NT2/D1 (cell line): ENCODE measurements around the gene PSME2.

Experiments
- DNase-seq: peaks from one replicate; pipeline ENCODE4 v3.0.0-alpha.2; 2011; ENCODE audit warnings: low read depth, low spot score
- H3K27me3 ChIP-seq: 2 replicates; pipeline ENCODE4 v1.6.0; 2011; ENCODE audit warnings: mild to moderate bottlenecking; ENCODE audit not compliant: insufficient read length, insufficient read depth
- H3K36me3 ChIP-seq: 2 replicates; pipeline ENCODE4 v1.6.1; 2011; ENCODE audit warnings: mild to moderate bottlenecking, low read length, mixed read lengths; ENCODE audit not compliant: insufficient read depth, insufficient read length
- H3K4me1 ChIP-seq: 2 replicates; pipeline ENCODE4 v1.5.1; 2011; ENCODE audit not compliant: insufficient read depth, insufficient read length
- H3K4me3 ChIP-seq: 2 replicates; pipeline ENCODE4 v1.5.1; 2011; ENCODE audit warnings: low read depth; ENCODE audit not compliant: insufficient read length
- H3K9ac ChIP-seq: 2 replicates; pipeline ENCODE4 v1.6.0; 2011; ENCODE audit warnings: low read depth; ENCODE audit not compliant: insufficient read length
- H3K9me3 ChIP-seq: 2 replicates; pipeline ENCODE4 v1.5.1; 2011; ENCODE audit warnings: mild to moderate bottlenecking, low read length; ENCODE audit not compliant: insufficient read depth
- SUZ12 ChIP-seq: IDR thresholded peaks from 2 replicates; pipeline ENCODE4 v1.6.1; 2011; ENCODE audit not compliant: insufficient read length, insufficient read depth; ENCODE audit errors: extremely low read depth
- YY1 ChIP-seq: IDR thresholded peaks from 2 replicates; pipeline ENCODE4 v1.6.1; 2011; ENCODE audit not compliant: insufficient read length, insufficient read depth
- ZNF274 ChIP-seq: IDR thresholded peaks from 2 replicates; pipeline ENCODE4 v1.6.1; 2011; ENCODE audit warnings: mild to moderate bottlenecking, low read depth, low read length

PSME2 gene

DNA sequence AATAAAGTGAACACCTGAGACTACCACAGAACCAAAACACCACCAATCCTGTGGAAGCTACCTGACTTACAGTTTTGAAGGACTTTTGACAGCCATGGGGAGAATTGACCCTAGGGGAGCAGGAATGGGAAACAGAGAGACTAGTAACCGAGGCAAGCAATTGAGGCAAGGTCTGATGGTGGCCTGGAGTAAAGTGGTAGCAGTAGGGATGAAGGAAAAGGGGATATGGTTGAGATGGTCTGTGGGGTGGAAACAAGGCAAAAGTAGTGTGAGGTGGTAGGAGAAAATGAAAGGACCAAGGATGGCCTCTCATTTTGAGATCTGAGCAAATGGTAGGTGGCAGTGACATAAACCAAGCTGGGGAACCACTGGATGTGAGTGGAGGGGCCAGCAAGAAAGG lies 10.4 kb upstream of the PSME2 start:
- no peaks in the 10 kb centered on the region for H3K27me3 ChIP-seq
- no peak overlapping the region for H3K9ac ChIP-seq
- no peak for TF ChIP-seq SUZ12
- no peak for TF ChIP-seq YY1
- TF ChIP-seq ZNF274 = no peak
- no peaks in the 10 kb centered on the region for H3K9me3 ChIP-seq
- DNase-seq = no peak
- H3K4me3 ChIP-seq = no peak overlapping the region
- peaks cover 69% of the 10 kb centered on the region for H3K36me3 ChIP-seq
- H3K4me1 ChIP-seq = no peaks in the 10 kb centered on the region

DNA sequence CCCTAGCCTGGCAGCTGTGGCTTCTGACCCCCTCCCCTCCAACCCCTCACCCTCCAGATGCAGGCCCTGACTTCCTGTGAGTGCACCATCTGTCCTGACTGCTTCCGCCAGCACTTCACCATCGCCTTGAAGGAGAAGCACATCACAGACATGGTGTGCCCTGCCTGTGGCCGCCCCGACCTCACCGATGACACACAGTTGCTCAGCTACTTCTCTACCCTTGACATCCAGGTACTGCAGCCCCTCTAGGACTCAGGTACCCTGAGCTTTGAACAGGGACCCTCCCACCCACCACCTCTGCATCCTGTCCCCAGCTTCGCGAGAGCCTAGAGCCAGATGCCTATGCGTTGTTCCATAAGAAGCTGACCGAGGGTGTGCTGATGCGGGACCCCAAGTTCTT lies 8.7 kb upstream of the PSME2 start:
- no peaks in the 10 kb centered on the region for H3K4me1 ChIP-seq
- H3K36me3 ChIP-seq = peaks cover 76% of the 10 kb centered on the region
- H3K27me3 ChIP-seq = no peaks in the 10 kb centered on the region
- no peak for TF ChIP-seq ZNF274
- TF ChIP-seq YY1 = no peak
- TF ChIP-seq SUZ12 = no peak
- H3K4me3 ChIP-seq = no peak overlapping the region
- H3K9ac ChIP-seq = no peak overlapping the region
- H3K9me3 ChIP-seq = no peaks in the 10 kb centered on the region
- DNase-seq = no peak

DNA sequence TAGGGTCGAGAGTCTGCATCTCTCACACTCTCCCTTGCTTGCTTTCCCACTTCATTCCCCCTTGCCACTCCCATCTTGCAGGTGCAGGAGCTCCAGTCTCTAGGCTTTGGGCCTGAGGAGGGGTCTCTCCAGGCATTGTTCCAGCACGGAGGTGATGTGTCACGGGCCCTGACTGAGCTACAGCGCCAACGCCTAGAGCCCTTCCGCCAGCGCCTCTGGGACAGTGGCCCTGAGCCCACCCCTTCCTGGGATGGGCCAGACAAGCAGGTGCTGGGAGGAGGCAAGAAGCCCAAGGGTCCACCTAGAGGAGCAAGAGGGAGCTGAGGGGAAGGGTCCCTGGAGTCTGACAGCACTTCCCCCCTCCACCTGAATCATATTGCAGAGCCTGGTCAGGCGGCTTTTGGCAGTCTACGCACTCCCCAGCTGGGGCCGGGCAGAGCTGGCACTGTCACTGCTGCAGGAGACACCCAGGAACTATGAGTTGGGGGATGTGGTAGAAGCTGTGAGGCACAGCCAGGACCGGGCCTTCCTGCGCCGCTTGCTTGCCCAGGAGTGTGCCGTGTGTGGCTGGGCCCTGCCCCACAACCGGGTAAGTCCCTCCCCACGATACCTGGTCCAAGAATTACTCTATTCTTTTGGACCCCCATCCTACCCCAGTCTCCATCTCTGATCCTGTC lies 5.1 kb upstream of the PSME2 start:
- Histone ChIP-seq H3K9me3 (no peaks in the 10 kb centered on the region), H3K4me1 (no peaks in the 10 kb centered on the region), H3K9ac (no peak overlapping the region), H3K4me3 (no peak overlapping the region), H3K27me3 (no peaks in the 10 kb centered on the region), H3K36me3 (peaks cover 59% of the 10 kb centered on the region)
- TF ChIP-seq SUZ12 = no peak
- no peak for DNase-seq

DNA sequence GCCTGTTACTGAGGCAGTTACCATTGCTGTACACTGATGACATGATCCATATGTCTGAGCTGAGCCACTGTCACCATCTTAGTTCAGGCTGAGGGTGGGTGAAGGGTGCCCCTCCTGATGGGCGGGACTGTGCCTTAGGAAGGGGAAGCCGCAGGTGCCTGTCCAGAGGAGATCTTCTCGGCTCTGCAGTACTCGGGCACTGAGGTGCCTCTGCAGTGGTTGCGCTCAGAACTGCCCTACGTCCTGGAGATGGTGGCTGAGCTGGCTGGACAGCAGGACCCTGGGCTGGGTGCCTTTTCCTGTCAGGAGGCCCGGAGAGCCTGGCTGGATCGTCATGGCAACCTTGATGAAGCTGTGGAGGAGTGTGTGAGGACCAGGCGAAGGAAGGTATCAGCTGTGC lies 4.6 kb upstream of the PSME2 start:
- TF ChIP-seq ZNF274 (no peak), SUZ12 (no peak), YY1 (no peak)
- H3K36me3 ChIP-seq = peaks cover 55% of the 10 kb centered on the region

DNA sequence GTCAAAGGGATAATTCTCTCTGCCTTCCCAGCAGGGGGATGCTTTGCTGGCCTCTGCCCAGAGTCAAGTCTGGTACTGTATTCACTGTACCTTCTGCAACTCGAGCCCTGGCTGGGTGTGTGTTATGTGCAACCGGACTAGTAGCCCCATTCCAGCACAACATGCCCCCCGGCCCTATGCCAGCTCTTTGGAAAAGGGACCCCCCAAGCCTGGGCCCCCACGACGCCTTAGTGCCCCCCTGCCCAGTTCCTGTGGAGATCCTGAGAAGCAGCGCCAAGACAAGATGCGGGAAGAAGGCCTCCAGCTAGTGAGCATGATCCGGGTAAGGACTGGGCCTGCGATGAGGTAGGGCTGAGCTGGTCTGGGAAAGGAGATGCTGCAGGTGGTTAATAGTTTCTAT lies 4.2 kb upstream of the PSME2 start:
- no peak for TF ChIP-seq SUZ12
- TF ChIP-seq ZNF274 = no peak
- TF ChIP-seq YY1 = no peak
- Histone ChIP-seq H3K9me3 (no peaks in the 10 kb centered on the region), H3K4me1 (no peaks in the 10 kb centered on the region), H3K9ac (no peak overlapping the region), H3K4me3 (no peak overlapping the region), H3K27me3 (no peaks in the 10 kb centered on the region), H3K36me3 (peaks cover 51% of the 10 kb centered on the region)
- DNase-seq = no peak

More for the DNA sequence above, 4.6 kb upstream of the PSME2 start:
- Histone ChIP-seq H3K9me3 (no peaks in the 10 kb centered on the region), H3K9ac (no peak overlapping the region), H3K4me3 (no peak overlapping the region), H3K4me1 (no peaks in the 10 kb centered on the region), H3K27me3 (no peaks in the 10 kb centered on the region)
- DNase-seq = no peak

DNA sequence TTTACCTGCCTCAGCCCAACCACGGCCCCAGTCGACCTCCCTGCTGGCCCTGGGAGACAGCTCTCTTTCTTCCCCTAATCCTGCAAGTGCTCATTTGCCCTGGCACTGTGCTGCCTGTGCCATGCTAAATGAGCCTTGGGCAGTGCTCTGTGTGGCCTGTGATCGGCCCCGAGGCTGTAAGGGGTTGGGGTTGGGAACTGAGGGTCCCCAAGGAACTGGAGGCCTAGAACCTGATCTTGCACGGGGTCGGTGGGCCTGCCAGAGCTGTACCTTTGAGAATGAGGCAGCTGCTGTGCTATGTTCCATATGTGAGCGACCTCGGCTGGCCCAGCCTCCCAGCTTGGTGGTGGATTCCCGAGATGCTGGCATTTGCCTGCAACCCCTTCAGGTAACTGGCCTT lies 3.7 kb upstream of the PSME2 start:
- Histone ChIP-seq H3K4me3 (no peak overlapping the region), H3K9ac (no peak overlapping the region), H3K4me1 (no peaks in the 10 kb centered on the region), H3K27me3 (no peaks in the 10 kb centered on the region), H3K9me3 (no peaks in the 10 kb centered on the region), H3K36me3 (peaks cover 50% of the 10 kb centered on the region)
- TF ChIP-seq YY1 (no peak), SUZ12 (no peak), ZNF274 (no peak)
- DNase-seq = no peak

DNA sequence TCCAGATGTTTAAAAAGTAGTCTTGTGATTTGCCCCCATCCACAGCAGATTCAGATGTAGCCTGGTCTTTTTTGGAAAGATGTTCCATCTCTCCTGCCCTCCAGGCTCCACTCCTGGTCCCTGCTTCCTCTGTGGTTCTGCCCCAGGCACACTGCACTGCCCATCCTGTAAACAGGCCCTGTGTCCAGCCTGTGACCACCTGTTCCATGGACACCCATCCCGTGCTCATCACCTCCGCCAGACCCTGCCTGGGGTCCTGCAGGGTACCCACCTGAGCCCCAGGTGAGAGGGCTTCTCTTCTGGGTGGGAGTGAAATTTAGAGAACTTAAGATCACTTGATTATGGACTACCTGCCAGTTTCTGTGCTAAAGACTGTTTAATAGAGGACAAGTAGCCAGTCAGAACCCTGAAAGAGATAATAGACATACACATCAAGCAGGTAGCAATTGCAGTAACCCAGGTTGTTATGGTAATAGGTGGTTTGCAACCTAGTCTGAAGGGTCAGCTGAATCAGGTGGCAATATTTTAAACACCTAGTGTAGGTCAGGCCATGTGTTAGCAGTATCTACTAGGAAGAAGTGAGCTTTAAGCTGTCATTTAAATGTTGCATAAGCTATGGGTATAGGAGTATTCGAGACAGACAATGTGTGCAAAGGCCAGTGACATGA lies 3.0 kb upstream of the PSME2 start:
- Histone ChIP-seq H3K9ac (no peak overlapping the region), H3K27me3 (no peaks in the 10 kb centered on the region), H3K4me1 (no peaks in the 10 kb centered on the region), H3K36me3 (peaks cover 48% of the 10 kb centered on the region), H3K4me3 (no peak overlapping the region), H3K9me3 (no peaks in the 10 kb centered on the region)
- DNase-seq = no peak
- TF ChIP-seq ZNF274 (no peak), YY1 (no peak), SUZ12 (no peak)
